Neutrophil (primary cell): ENCODE data around the gene RPTOR.

Source experiments
- H3K27ac ChIP-seq: fragments of 200-600 bp; sonication (generic); 2 replicates; pipeline ENCODE4 v1.5.1; 2016; ENCODE audit warnings: mild to moderate bottlenecking, moderate library complexity
- H3K27me3 ChIP-seq: fragments of 200-600 bp; sonication (generic); 2 replicates; pipeline ENCODE4 v1.6.0; 2016; ENCODE audit warnings: mild to moderate bottlenecking
- H3K36me3 ChIP-seq: fragments of 200-600 bp; sonication (generic); 2 replicates; pipeline ENCODE4 v1.5.1; 2017
- H3K4me1 ChIP-seq, 2 experiments: fragments of 200-600 bp in 1 of 2; sonication (generic) in 1 of 2; 1 replicate in 1 of 2; 2 replicates in 1 of 2; pipeline versions ENCODE4 v1.5.1 to v1.6.1; 2013 to 2016; ENCODE audit warnings: low read depth in 1 of 2, low read length in 1 of 2, mild to moderate bottlenecking in 1 of 2, moderate library complexity in 1 of 2; ENCODE audit not compliant: control insufficient read depth in 1 of 2, insufficient read depth in 1 of 2
- H3K4me3 ChIP-seq, 2 experiments: fragments of 200-600 bp in 1 of 2; sonication (generic) in 1 of 2; 1 replicate in 1 of 2; 2 replicates in 1 of 2; pipeline ENCODE4 v1.5.1; 2013 to 2016; ENCODE audit warnings: low read depth in 1 of 2, low read length in 1 of 2, mild to moderate bottlenecking in 1 of 2, moderate library complexity in 1 of 2
- H3K9me3 ChIP-seq: fragments of 200-600 bp; sonication (generic); 2 replicates; pipeline ENCODE4 v1.5.1; 2016
- CTCF ChIP-seq: fragments of 200-600 bp; sonication (generic); IDR thresholded peaks from 2 replicates; pipeline ENCODE4 v1.5.1; 2016; ENCODE audit warnings: antibody characterized with exemption

The RPTOR gene

DNA sequence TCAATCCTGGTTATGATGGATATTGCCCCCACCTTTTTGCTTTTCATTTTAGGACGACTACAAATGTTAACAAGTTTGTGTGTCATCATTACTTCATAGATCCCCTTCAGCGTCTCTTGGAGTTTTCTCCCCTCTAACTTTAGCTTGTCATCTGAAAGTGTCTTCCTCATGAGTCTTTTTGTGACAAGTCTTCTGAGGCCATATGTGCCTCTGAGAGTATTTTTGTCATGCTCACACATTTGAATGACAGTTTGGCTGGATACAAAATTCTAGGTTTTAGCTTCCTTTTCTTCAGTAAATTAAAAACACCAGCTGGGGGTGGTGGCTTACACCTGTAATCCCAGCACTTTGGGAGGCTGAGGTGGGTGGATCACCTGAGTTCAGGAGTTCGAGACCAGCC is 243.2 kb downstream of the RPTOR start:
- no peak overlapping the region for H3K4me3 ChIP-seq
- TF ChIP-seq CTCF, result no peak
- no peak overlapping the region for H3K27ac ChIP-seq
- H3K9me3 ChIP-seq, result no peaks in the 10 kb centered on the region
- no peaks in the 10 kb centered on the region for H3K36me3 ChIP-seq
- no peaks in the 10 kb centered on the region for H3K27me3 ChIP-seq
- peaks cover 6 to 7% of the 10 kb centered on the region in 2 experiments for H3K4me1 ChIP-seq

DNA sequence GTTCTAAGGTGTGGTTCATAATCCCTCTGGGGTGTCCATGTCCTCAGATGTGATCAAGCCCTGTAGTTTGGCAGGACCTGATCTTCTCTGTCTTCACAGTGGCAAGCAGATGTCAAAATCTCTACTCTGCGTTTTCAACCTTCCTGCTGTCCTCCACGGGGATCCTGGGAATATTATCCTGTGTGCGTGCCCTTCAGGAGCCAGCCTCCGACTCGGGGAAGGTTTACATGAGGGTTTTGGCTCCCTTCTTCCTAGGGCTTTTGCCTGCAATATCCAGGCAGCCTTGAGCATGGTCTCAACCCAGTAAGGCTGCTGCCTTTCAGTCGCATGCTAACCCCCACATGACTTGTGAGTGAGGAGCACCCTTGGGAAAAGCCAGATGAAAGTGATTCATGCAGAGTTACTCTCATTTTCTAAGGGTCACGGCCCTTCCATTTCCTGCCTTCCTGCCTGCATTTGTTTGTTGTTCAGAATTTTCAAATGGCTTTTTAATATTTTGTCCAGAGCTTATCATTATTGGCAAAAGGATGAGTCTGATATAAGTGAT is 244.8 kb downstream of the RPTOR start:
- Histone ChIP-seq H3K36me3 (no peaks in the 10 kb centered on the region), H3K4me1 (no peaks in the 10 kb centered on the region), H3K4me3 (no peak overlapping the region), H3K27me3 (no peaks in the 10 kb centered on the region), H3K9me3 (no peaks in the 10 kb centered on the region), H3K27ac (no peak overlapping the region)
- TF ChIP-seq CTCF, result no peak

DNA sequence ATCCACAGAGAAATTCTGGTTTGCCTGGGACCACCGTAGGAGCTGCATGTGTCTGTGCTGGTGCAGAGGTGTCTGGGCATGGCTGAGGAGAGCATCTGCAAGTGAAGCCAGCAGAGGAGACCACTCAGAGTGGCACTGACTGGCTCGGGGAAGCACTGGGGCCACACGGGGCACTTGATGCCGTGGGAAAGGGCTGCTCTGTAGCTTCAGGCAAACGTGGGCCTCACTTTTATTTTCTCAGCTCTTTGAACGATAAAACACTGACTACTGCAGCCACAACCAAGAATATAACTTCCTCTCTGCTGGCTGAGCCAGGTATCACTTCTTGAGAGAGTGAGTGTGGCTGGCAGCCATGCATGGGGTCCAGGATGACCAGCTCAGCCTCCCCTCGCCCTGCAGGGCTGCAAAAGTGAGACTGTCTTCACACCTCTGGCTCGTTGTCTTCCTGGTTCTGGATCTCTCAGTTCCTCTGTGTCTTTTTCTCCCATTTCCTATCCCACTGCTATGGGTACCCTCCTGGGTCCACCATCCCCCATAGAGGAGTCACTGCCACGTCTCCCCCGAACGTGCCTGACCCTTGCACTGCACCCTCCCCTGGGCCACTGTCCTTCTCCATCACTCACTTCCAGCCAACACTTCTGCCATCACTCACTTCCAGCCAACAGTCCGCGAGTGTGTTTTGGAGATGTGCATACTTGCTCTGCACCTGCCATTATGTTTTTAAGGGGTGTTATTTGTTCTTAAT is 245.6 kb downstream of the RPTOR start:
- TF ChIP-seq CTCF, result no peak
- Histone ChIP-seq H3K9me3 (no peaks in the 10 kb centered on the region), H3K4me3 (no peak overlapping the region), H3K36me3 (no peaks in the 10 kb centered on the region), H3K27ac (no peak overlapping the region), H3K27me3 (no peaks in the 10 kb centered on the region), H3K4me1 (no peaks in the 10 kb centered on the region)

DNA sequence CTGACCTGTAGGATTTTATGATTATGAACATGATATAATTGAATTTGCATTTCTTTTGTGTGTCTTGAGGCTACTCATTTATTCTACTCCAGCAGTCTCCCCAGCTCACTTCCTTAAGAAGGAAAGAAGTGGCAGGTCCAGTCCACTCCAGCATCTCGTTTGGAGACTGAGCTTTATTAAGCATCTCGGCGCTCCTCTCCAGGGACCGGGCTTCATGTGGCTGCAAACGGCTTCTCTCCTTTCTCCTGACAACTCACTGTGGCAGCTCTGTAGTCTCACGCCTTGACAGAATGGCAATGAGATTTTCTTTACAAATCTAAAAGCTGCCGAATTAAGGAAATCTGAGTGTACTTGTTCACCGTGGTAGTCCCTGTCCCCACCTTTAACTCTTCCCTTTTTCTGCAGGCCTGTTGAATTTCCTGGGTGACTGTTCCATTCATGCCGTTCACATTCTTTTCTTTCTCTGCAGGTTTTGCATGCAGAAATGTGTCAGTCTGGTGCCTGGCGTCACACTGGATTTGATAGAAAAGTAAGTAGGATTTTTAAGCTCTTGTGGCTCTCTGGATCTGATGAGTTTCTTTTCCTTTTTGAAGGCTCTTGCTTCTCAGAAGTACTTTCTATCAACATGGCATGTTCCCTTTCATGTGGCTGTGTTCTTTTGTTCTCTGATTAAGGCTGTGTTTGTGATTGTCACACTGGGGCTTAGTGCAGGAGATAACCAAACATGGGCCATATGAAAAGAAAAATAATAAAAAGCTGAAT is 246.5 kb downstream of the RPTOR start:
- Histone ChIP-seq H3K36me3 (no peaks in the 10 kb centered on the region), H3K27ac (no peak overlapping the region), H3K27me3 (no peaks in the 10 kb centered on the region), H3K4me3 (no peak overlapping the region), H3K4me1 (no peaks in the 10 kb centered on the region), H3K9me3 (no peaks in the 10 kb centered on the region)
- no peak for TF ChIP-seq CTCF

DNA sequence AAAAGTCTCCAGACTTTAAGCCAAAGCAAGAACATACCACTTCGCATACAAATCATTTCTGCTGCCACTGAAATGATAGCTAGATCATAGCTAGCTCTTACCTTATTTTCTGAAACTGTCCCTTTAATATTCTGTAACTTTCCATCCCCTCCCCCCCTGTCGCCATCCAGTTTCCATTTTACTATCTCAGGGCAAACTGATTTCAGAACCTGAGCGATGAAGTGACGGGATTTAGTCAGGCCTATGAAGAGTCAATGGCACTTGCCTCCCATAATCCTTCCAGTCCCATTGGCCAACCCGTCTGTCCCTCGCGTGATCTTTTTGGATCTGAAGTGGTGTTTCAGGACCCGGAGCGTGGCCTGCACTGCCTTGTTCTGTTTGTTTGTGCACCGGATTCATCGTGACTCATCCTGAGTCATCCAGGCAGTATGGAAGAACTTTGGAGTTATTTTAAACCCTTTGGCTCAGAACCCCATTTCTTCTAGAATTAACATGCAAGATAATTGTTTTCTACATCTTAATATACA is 247.2 kb downstream of the RPTOR start:
- no peak overlapping the region for H3K27ac ChIP-seq
- H3K4me1 ChIP-seq, result no peaks in the 10 kb centered on the region
- H3K4me3 ChIP-seq, result no peak overlapping the region

More for the DNA sequence above, 247.2 kb downstream of the RPTOR start:
- Histone ChIP-seq H3K9me3 (no peaks in the 10 kb centered on the region), H3K27me3 (no peaks in the 10 kb centered on the region), H3K36me3 (no peaks in the 10 kb centered on the region)
- no peak for TF ChIP-seq CTCF
